ENCODE results near the gene AHDC1.

Gene AHDC1

GRCh38 chr1:27617420-27617819 lies 13.5 kb upstream of the AHDC1 start:
- no peak for TF ChIP-seq CTCF (IDR thresholded peaks at IDR 0.05; ENCODE audit: low read depth, low read length)
- no peak for DNase-seq (ENCODE audit: extremely low read depth, low read depth)

- no peak for DNase-seq (ENCODE audit: extremely low read depth, low read depth)
- TF ChIP-seq CTCF (IDR thresholded peaks at IDR 0.05; ENCODE audit: low read depth, low read length), result no peak; the same call in none of the 2 replicates
These were observed 12.5 kb upstream of the AHDC1 start for GRCh38 chr1:27616441-27616840.

GRCh38 chr1:27615346-27616192 lies 11.6 kb upstream of the AHDC1 start:
- TF ChIP-seq CTCF (IDR thresholded peaks at IDR 0.05; ENCODE audit: low read depth, low read length), result no peak

GRCh38 chr1:27614625-27615344 lies 10.8 kb upstream of the AHDC1 start:
- DNase-seq (ENCODE audit: extremely low read depth, low read depth), result no peak
- no peak for TF ChIP-seq CTCF (IDR thresholded peaks at IDR 0.05; ENCODE audit: low read depth, low read length)

More at GRCh38 chr1:27615346-27616192, 11.6 kb upstream of the AHDC1 start:
- DNase-seq (ENCODE audit: extremely low read depth, low read depth), result no peak

GRCh38 chr1:27614043-27614624 lies 10.2 kb upstream of the AHDC1 start:
- no peak for DNase-seq (ENCODE audit: extremely low read depth, low read depth)
- TF ChIP-seq CTCF (IDR thresholded peaks at IDR 0.05; ENCODE audit: low read depth, low read length), result no peak

- no peak for DNase-seq (ENCODE audit: extremely low read depth, low read depth)
- TF ChIP-seq CTCF (IDR thresholded peaks at IDR 0.05; ENCODE audit: low read depth, low read length), result no peak
These were observed 8.8 kb upstream of the AHDC1 start for GRCh38 chr1:27612718-27613117.

- DNase-seq (ENCODE audit: extremely low read depth, low read depth), result no peak
- no peak for TF ChIP-seq CTCF (IDR thresholded peaks at IDR 0.05; ENCODE audit: low read depth, low read length)
These were observed 7.5 kb upstream of the AHDC1 start for GRCh38 chr1:27611450-27611849.

All from AG09319 (cell line).